SK-N-SH (cell line): ENCODE results near the gene CZIB. TPM values are rescaled to one million over a fixed set of nuclear protein-coding genes. Genes with fewer than 3 reads are reported as not detected.

ENCODE experiments used
- CTCF ChIA-PET: fragments of 300-600, 350-600 bp; formaldehyde crosslinking; extraction: SDS; loops from one replicate; lab custom pipeline; 2021; lab: Yijun Ruan, JAX
- POLR2A ChIA-PET: fragments of 350-600 bp; sonication (Branson Sonifier 250); formaldehyde crosslinking; extraction: SDS; loops from one replicate; lab custom pipeline; 2020; ENCODE audit warnings: antibody characterized with exemption, inconsistent platforms; lab: Yijun Ruan, JAX
- DNase-seq: peaks from one replicate; pipeline ENCODE4 v3.0.0; 2012
- H2AFZ ChIP-seq: fragments of 200-600 bp; sonication (generic); 2 replicates; pipeline ENCODE4 v1.8.1; 2016; ENCODE audit warnings: antibody characterized with exemption, mild to moderate bottlenecking, low read depth
- H3F3A ChIP-seq: fragments of 200-600 bp; sonication (generic); replicated peaks from 2 replicates; pipeline ENCODE3; 2016; ENCODE audit warnings: antibody characterized with exemption, mild to moderate bottlenecking; ENCODE audit not compliant: insufficient read depth
- H3K27ac ChIP-seq, 2 experiments: fragments of 200-500 bp in 1 of 2; fragments of 200-600 bp in 1 of 2; sonication (Bioruptor generic) in 1 of 2; sonication (generic), shearing (Covaris generic) in 1 of 2; 2 replicates each; pipeline versions ENCODE4 v1.5.1 to v1.6.1; 2014 to 2016; ENCODE audit warnings: low read depth in 2 of 2, inconsistent platforms in 1 of 2, low read length in 1 of 2, mild to moderate bottlenecking in 1 of 2, mixed read lengths in 1 of 2
- H3K27me3 ChIP-seq: fragments of 200-600 bp; sonication (generic), shearing (Covaris generic); 2 replicates; pipeline ENCODE4 v1.6.1; 2016; ENCODE audit warnings: mixed run types; ENCODE audit not compliant: insufficient read depth
- H3K36me3 ChIP-seq, 2 experiments: fragments of 200-500 bp in 1 of 2; fragments of 200-600 bp in 1 of 2; sonication (Bioruptor generic) in 1 of 2; sonication (generic) in 1 of 2; replicated peaks in 1 of 2; 2 replicates each; pipeline versions ENCODE3 to v1.5.1; 2014 to 2016; ENCODE audit warnings: low read length in 1 of 2, mild to moderate bottlenecking in 1 of 2; ENCODE audit not compliant: insufficient read depth in 2 of 2, control insufficient read depth in 1 of 2
- H3K4me1 ChIP-seq, 2 experiments: fragments of 200-500 bp in 1 of 2; fragments of 200-600 bp in 1 of 2; sonication (Bioruptor generic) in 1 of 2; sonication (generic), shearing (Covaris generic) in 1 of 2; 2 replicates each; pipeline versions ENCODE4 v1.5.1 to v1.6.1; 2014 to 2016; ENCODE audit warnings: low read depth in 1 of 2, low read length in 1 of 2, mixed run types in 1 of 2; ENCODE audit not compliant: insufficient read depth in 2 of 2, control insufficient read depth in 1 of 2
- H3K4me2 ChIP-seq: fragments of 200-600 bp; sonication (generic), shearing (Covaris generic); 2 replicates; pipeline ENCODE4 v1.6.1; 2017; ENCODE audit warnings: mixed run types
- H3K4me3 ChIP-seq, 2 experiments: fragments of 200-500 bp in 1 of 2; fragments of 200-600 bp in 1 of 2; sonication (Bioruptor generic) in 1 of 2; sonication (generic), shearing (Covaris generic) in 1 of 2; 2 replicates each; pipeline versions ENCODE4 v1.5.1 to v1.8.1; 2014 to 2016; ENCODE audit warnings: low read depth in 2 of 2, inconsistent platforms in 1 of 2, low read length in 1 of 2, mild to moderate bottlenecking in 1 of 2, mixed read lengths in 1 of 2, moderate library complexity in 1 of 2
- H3K79me2 ChIP-seq: fragments of 200-600 bp; sonication (generic); 2 replicates; pipeline ENCODE4 v1.8.1; 2017; ENCODE audit warnings: mild to moderate bottlenecking; ENCODE audit not compliant: insufficient read depth
- H3K9ac ChIP-seq: fragments of 200-600 bp; sonication (generic); 2 replicates; pipeline ENCODE4 v1.6.1; 2017; ENCODE audit warnings: mixed run types
- H3K9me2 ChIP-seq: fragments of 200-600 bp; sonication (generic); 2 replicates; pipeline ENCODE4 v1.6.1; 2017; ENCODE audit warnings: mixed run types
- H3K9me3 ChIP-seq: fragments of 200-600 bp; sonication (generic); 2 replicates; pipeline ENCODE4 v1.6.1; 2017; ENCODE audit warnings: mixed run types, mild to moderate bottlenecking, moderate library complexity
- H4K20me1 ChIP-seq: fragments of 200-600 bp; sonication (generic); 2 replicates; pipeline ENCODE4 v1.6.1; 2017; ENCODE audit warnings: mild to moderate bottlenecking, mixed run types; ENCODE audit not compliant: insufficient read depth
- ELF1 ChIP-seq: IDR thresholded peaks from 2 replicates; pipeline ENCODE4 v1.4.0; 2012
- EP300 ChIP-seq, 2 experiments: IDR thresholded peaks; 2 replicates each; pipeline versions ENCODE4 v1.4.0 to v1.6.1; 2012; ENCODE audit warnings: borderline replicate concordance in 1 of 2, low read depth in 1 of 2, low read length in 1 of 2
- IRF3 ChIP-seq: fragments of 150-350 bp; IDR thresholded peaks from 2 replicates; pipeline ENCODE4 v1.6.1; 2016; ENCODE audit warnings: mild to moderate bottlenecking, low read depth, low read length
- JUND ChIP-seq: IDR thresholded peaks from 2 replicates; pipeline ENCODE4 v1.4.0; 2012
- MXI1 ChIP-seq: IDR thresholded peaks from 2 replicates; pipeline ENCODE4 v1.6.1; 2012; ENCODE audit warnings: mild to moderate bottlenecking, low read depth, low read length, improper control_type of control experiment
- NRF1 ChIP-seq: IDR thresholded peaks from 2 replicates; pipeline ENCODE4 v1.6.1; 2012; ENCODE audit warnings: low read depth, mild to moderate bottlenecking, low read length
- POLR2AphosphoS5 ChIP-seq: IDR thresholded peaks from 2 replicates; pipeline ENCODE4 v1.6.1; 2012; ENCODE audit warnings: low read depth, low read length
- RAD21 ChIP-seq: IDR thresholded peaks from 2 replicates; pipeline ENCODE4 v1.6.1; 2012; ENCODE audit warnings: mild to moderate bottlenecking, low read length
- RCOR1 ChIP-seq: fragments of 150-350 bp; IDR thresholded peaks from 2 replicates; pipeline ENCODE4 v1.6.1; 2017; ENCODE audit warnings: antibody characterized with exemption, low read length
- REST ChIP-seq: IDR thresholded peaks from 2 replicates; pipeline ENCODE4 v1.6.1; 2012; ENCODE audit warnings: mild to moderate bottlenecking, low read depth, low read length, moderate library complexity
- RXRA ChIP-seq: IDR thresholded peaks from 2 replicates; pipeline ENCODE4 v1.4.0; 2012; ENCODE audit warnings: low read depth, mild to moderate bottlenecking, borderline replicate concordance
- SMC3 ChIP-seq: IDR thresholded peaks from 2 replicates; pipeline ENCODE4 v1.6.1; 2012; ENCODE audit warnings: low read depth, low read length, improper control_type of control experiment
- TAF1 ChIP-seq: IDR thresholded peaks from 2 replicates; pipeline ENCODE4 v1.6.1; 2012; ENCODE audit warnings: low read depth, mild to moderate bottlenecking, low read length, moderate library complexity, borderline replicate concordance
- USF1 ChIP-seq: IDR thresholded peaks from 2 replicates; pipeline ENCODE4 v1.4.0; 2012; ENCODE audit warnings: low read depth, borderline replicate concordance
- WGBS: methylation state at CpG from one replicate; pipeline ENCODE4 v1.1.6; 2017; ENCODE audit warnings: low lambda C conversion rate; 5-methylcytosine and 5-hydroxymethylcytosine counted together
- polyA plus RNA-seq, 3 experiments: library from polyadenylated mRNA; depleted of rRNA; stranded (reverse); fragments of >200 nt; gene quantifications; 2 replicates each; pipeline ENCODE4 v1.2.3, GENCODE V29; 2012

The CZIB gene
- polyA plus RNA-seq, 1 of the 3 experiments (the other 2 are of a cell fraction), result 69.0 TPM

- Histone ChIP-seq H3K27ac (no peak overlapping the region), H4K20me1 (no peaks in the 10 kb centered on the region), H3K4me2 (no peak overlapping the region), H3K9me2 (no peaks in the 10 kb centered on the region), H3K4me1 (no peaks in the 10 kb centered on the region; a peak in 1 of 4 replicates), H2AFZ (no peak overlapping the region), H3K4me3 (no peak overlapping the region), H3K27me3 (no peaks in the 10 kb centered on the region), H3K9ac (no peak overlapping the region), H3K9me3 (no peaks in the 10 kb centered on the region), H3K36me3 (no peaks in the 10 kb centered on the region), H3K79me2 (no peaks in the 10 kb centered on the region), H3F3A (no peaks in the 10 kb centered on the region)
- POLR2A ChIA-PET, result no interaction called here
- DNase-seq, result no peak
- 76% methylated on average over 5 of the region's 5 CpGs for WGBS
- no peak for TF ChIP-seq SMC3
- no peak for TF ChIP-seq ELF1
- no peak for TF ChIP-seq REST
- no peak for TF ChIP-seq RXRA
- TF ChIP-seq NRF1, result no peak
- no peak for TF ChIP-seq JUND
- TF ChIP-seq POLR2AphosphoS5, result no peak
- TF ChIP-seq USF1, result no peak
- TF ChIP-seq RCOR1, result no peak
- TF ChIP-seq EP300 (IDR thresholded peaks at IDR 0.05; ENCODE audit: borderline replicate concordance in 1 of 2, low read depth in 1 of 2, low read length in 1 of 2), result no peak
- no peak for TF ChIP-seq IRF3
- no peak for TF ChIP-seq RAD21
- no peak for TF ChIP-seq MXI1
- no peak for TF ChIP-seq TAF1
- CTCF ChIA-PET, result interaction anchor here (0.8 to 5.0 kb wide), 3 partner anchors 11 to 95 kb away, joined by 3 to 28 read pairs (median 9); no protein-coding TSS in a partner anchor
Observed at GRCh38 chr1:53165408-53165961, 54.9 kb downstream of the CZIB start.

Other genes starting within 250 kb of the CZIB start
- 2.0 and 2.9 TPM in 2 replicates for gene PODN, start 158.4 kb downstream of the CZIB start, polyA plus RNA-seq (2012; rRNA removed)
- gene SLC1A7, start 78.0 kb downstream of the CZIB start, polyA plus RNA-seq (2012; rRNA removed), result not detected in 2 replicates
- gene CPT2, start 23.8 kb downstream of the CZIB start, polyA plus RNA-seq (2012; rRNA removed), result 18.6 and 21.3 TPM in 2 replicates
- gene MAGOH, start 17.9 kb upstream of the CZIB start, polyA plus RNA-seq (2012; rRNA removed), result 26.5 and 31.1 TPM in 2 replicates
- gene LRP8, start 107.4 kb upstream of the CZIB start, polyA plus RNA-seq (2012; rRNA removed), result 19.9 and 24.9 TPM in 2 replicates
- gene DMRTB1, start 238.8 kb upstream of the CZIB start, polyA plus RNA-seq (2012; rRNA removed), result not detected in 2 replicates